ENCODE data around the gene ERBB2. TPM values are rescaled to one million over a fixed set of nuclear protein-coding genes. Genes with fewer than 3 reads are reported as not detected.
A peak's percentile ranks its signal among the peaks of the same experiment; 100 is the strongest.

Gene ERBB2
- total and polyA plus RNA-seq, 7 experiments from 2014 or later: 0.39 to 10.5 (median 5.8) TPM

- intact Hi-C loops (cut with micrococcal nuclease): loop anchor here (1.0 to 5.0 kb wide), 20 partner anchors 16 to 292 kb away; partner anchors contain the start of genes IKZF3 (in 2 of the 2), LRRC3C (in 2 of the 2), MIEN1 (in 2 of the 2) and ORMDL3 (in 2 of the 2)
- Mint-ChIP-seq H3K36me3 (peaks cover 0 to 3% (median 0%) of the 10 kb centered on the region in 5 donors), H3K9me3 (peaks cover 0 to 2% (median 0%) of the 10 kb centered on the region in 11 donors), H3K4me3 (peak overlapping the region; percentile 63 to 92 (median 82)), H3K27ac (peak overlapping the region; percentile 87 to 99 (median 97)), H3K27me3 (no peaks in the 10 kb centered on the region), H3K4me1 (peaks cover 37 to 59% (median 53%) of the 10 kb centered on the region in 7 donors)
- POLR2A ChIA-PET: interaction anchor here (0.7 to 2.9 kb wide), 30 partner anchors 10 to 555 kb away, joined by 3 to 50 read pairs (median 6); partner anchors contain the start of genes IKZF3, MIEN1, NR1D1 and PGAP3
- Histone ChIP-seq H3K4me3 (ENCODE audit: low read length) (peak overlapping the region; percentile 76), H3K27ac (ENCODE audit: low read depth, low read length) (peak overlapping the region; percentile 87), H3K36me3 (ENCODE audit: control insufficient read depth in 2 of 3, insufficient read depth in 3 of 3, low read length in 3 of 3) (no peaks in the 10 kb centered on the region), H3K27me3 (ENCODE audit: control insufficient read depth in 2 of 2, insufficient read depth in 2 of 2, low read length in 2 of 2) (no peaks in the 10 kb centered on the region), H3K9me3 (ENCODE audit: control insufficient read depth in 2 of 3, low read length in 3 of 3) (no peaks in the 10 kb centered on the region), H3K4me1 (ENCODE audit: control insufficient read depth in 2 of 2, insufficient read depth in 2 of 2, low read length in 2 of 2) (peaks cover 43 to 59% of the 10 kb centered on the region in 2 donors)
- ATAC-seq (peak; percentile 90), DNase-seq (peak; percentile 94 to 99 (median 99))
- CTCF ChIA-PET: interaction anchor here (0.6 to 2.7 kb wide), 16 partner anchors 9 to 511 kb away, joined by 3 to 14 read pairs (median 3); partner anchors contain the start of genes MIEN1 and PSMD3
Observed at GRCh38 chr17:39754161-39754957, 54.5 kb downstream of the ERBB2 start.

GRCh38 chr17:39754958-39755553, 55.2 kb downstream of the ERBB2 start:
- no peaks in the 10 kb centered on the region for H3K27me3 ChIP-seq (ENCODE audit: control insufficient read depth in 2 of 2, insufficient read depth in 2 of 2, low read length in 2 of 2)
- intact Hi-C loops (cut with micrococcal nuclease): loop anchor here (1.0 to 5.0 kb wide), 21 partner anchors 15 to 293 kb away; partner anchors contain the start of genes IKZF3 (in 2 of the 2), LRRC3C (in 2 of the 2), MIEN1 (in 2 of the 2) and ORMDL3 (in 2 of the 2)
- H3K27me3 Mint-ChIP-seq: no peaks in the 10 kb centered on the region
- H3K4me1 Mint-ChIP-seq: peaks cover 37 to 65% (median 57%) of the 10 kb centered on the region in 7 donors
- POLR2A ChIA-PET: interaction anchor here (0.7 to 2.9 kb wide), 35 partner anchors 10 to 555 kb away, joined by 3 to 50 read pairs (median 6); partner anchors contain the start of genes IKZF3, MIEN1, NR1D1 and PGAP3
- H3K4me3 Mint-ChIP-seq: peak overlapping the region; percentile 61 to 92 (median 82)
- peak overlapping the region; percentile 87 for H3K27ac ChIP-seq (ENCODE audit: low read depth, low read length)
- peaks cover 43 to 65% of the 10 kb centered on the region in 2 donors for H3K4me1 ChIP-seq (ENCODE audit: control insufficient read depth in 2 of 2, insufficient read depth in 2 of 2, low read length in 2 of 2)
- H3K36me3 Mint-ChIP-seq: peaks cover 0 to 3% (median 0%) of the 10 kb centered on the region in 5 donors
- H3K36me3 ChIP-seq (ENCODE audit: control insufficient read depth in 2 of 3, insufficient read depth in 3 of 3, low read length in 3 of 3): no peaks in the 10 kb centered on the region
- CTCF ChIA-PET: interaction anchor here (0.6 to 2.7 kb wide), 17 partner anchors 8 to 512 kb away, joined by 3 to 14 read pairs (median 3); partner anchors contain the start of genes MIEN1 and PSMD3
- peak overlapping the region; percentile 87 to 99 (median 97) for H3K27ac Mint-ChIP-seq
- ATAC-seq: no peak
- H3K4me3 ChIP-seq (ENCODE audit: low read length): peak overlapping the region; percentile 76
- no peaks in the 10 kb centered on the region for H3K9me3 ChIP-seq (ENCODE audit: control insufficient read depth in 2 of 3, low read length in 3 of 3)
- DNase-seq: peak in 1 of 9 donors; percentile 32
- peaks cover 0 to 2% (median 0%) of the 10 kb centered on the region in 11 donors for H3K9me3 Mint-ChIP-seq

GRCh38 chr17:39755554-39756379, 55.9 kb downstream of the ERBB2 start:
- Histone ChIP-seq H3K27me3 (ENCODE audit: control insufficient read depth in 2 of 2, insufficient read depth in 2 of 2, low read length in 2 of 2) (no peaks in the 10 kb centered on the region), H3K4me1 (ENCODE audit: control insufficient read depth in 2 of 2, insufficient read depth in 2 of 2, low read length in 2 of 2) (peaks cover 43 to 65% of the 10 kb centered on the region in 2 donors), H3K9me3 (ENCODE audit: control insufficient read depth in 2 of 3, low read length in 3 of 3) (no peaks in the 10 kb centered on the region), H3K4me3 (ENCODE audit: low read length) (peak overlapping the region; percentile 76), H3K36me3 (ENCODE audit: control insufficient read depth in 2 of 3, insufficient read depth in 3 of 3, low read length in 3 of 3) (no peaks in the 10 kb centered on the region), H3K27ac (ENCODE audit: low read depth, low read length) (peak overlapping the region; percentile 87)
- Mint-ChIP-seq H3K9me3 (peaks cover 0 to 2% (median 0%) of the 10 kb centered on the region in 11 donors), H3K36me3 (peaks cover 0 to 3% (median 0%) of the 10 kb centered on the region in 5 donors), H3K27me3 (no peaks in the 10 kb centered on the region), H3K4me3 (peak overlapping the region; percentile 61 to 92 (median 82)), H3K27ac (peak overlapping the region; percentile 87 to 99 (median 97)), H3K4me1 (peaks cover 37 to 66% (median 57%) of the 10 kb centered on the region in 7 donors)
- ATAC-seq (peak; percentile 16), DNase-seq (peak; percentile 35 to 81 (median 45))
- ChIA-PET POLR2A (interaction anchor here (0.5 to 2.9 kb wide), 34 partner anchors 9 to 556 kb away, joined by 3 to 50 read pairs (median 6); partner anchors contain the start of genes IKZF3, NR1D1, PGAP3 and PSMD3), CTCF (interaction anchor here (0.6 to 2.7 kb wide), 16 partner anchors 8 to 271 kb away, joined by 3 to 14 read pairs (median 4); partner anchors contain the start of genes MIEN1, PGAP3 and PSMD3)
- intact Hi-C loops (cut with micrococcal nuclease): loop anchor here (2.0 to 5.0 kb wide), 4 partner anchors 37 to 63 kb away; no protein-coding TSS in a partner anchor

- peak overlapping the region; percentile 87 for H3K27ac ChIP-seq (ENCODE audit: low read depth, low read length)
- no peaks in the 10 kb centered on the region for H3K36me3 ChIP-seq (ENCODE audit: control insufficient read depth in 2 of 3, insufficient read depth in 3 of 3, low read length in 3 of 3)
- Mint-ChIP-seq H3K9me3 (peaks cover 0 to 2% (median 0%) of the 10 kb centered on the region in 11 donors), H3K27me3 (no peaks in the 10 kb centered on the region), H3K4me1 (peaks cover 37 to 72% (median 61%) of the 10 kb centered on the region in 7 donors), H3K27ac (peak overlapping the region; percentile 87 to 99 (median 97)), H3K4me3 (peak overlapping the region; percentile 61 to 92 (median 82)), H3K36me3 (peaks cover 0 to 5% (median 3%) of the 10 kb centered on the region in 5 donors)
- peak in 1 of 9 donors; percentile 27 for DNase-seq
- POLR2A ChIA-PET: interaction anchor here (0.5 to 2.9 kb wide), 22 partner anchors 8 to 122 kb away, joined by 3 to 50 read pairs (median 7); partner anchors contain the start of genes IKZF3, PGAP3 and ZPBP2
- H3K27me3 ChIP-seq (ENCODE audit: control insufficient read depth in 2 of 2, insufficient read depth in 2 of 2, low read length in 2 of 2): no peaks in the 10 kb centered on the region
- no peaks in the 10 kb centered on the region for H3K9me3 ChIP-seq (ENCODE audit: control insufficient read depth in 2 of 3, low read length in 3 of 3)
- CTCF ChIA-PET: interaction anchor here (0.6 to 2.7 kb wide), 7 partner anchors 10 to 225 kb away, joined by 3 to 14 read pairs (median 5); partner anchors contain the start of gene PGAP3
- no peak for ATAC-seq
- peaks cover 43 to 65% of the 10 kb centered on the region in 2 donors for H3K4me1 ChIP-seq (ENCODE audit: control insufficient read depth in 2 of 2, insufficient read depth in 2 of 2, low read length in 2 of 2)
- H3K4me3 ChIP-seq (ENCODE audit: low read length): peak overlapping the region; percentile 76
- intact Hi-C loops (cut with micrococcal nuclease): loop anchor here (5.0 kb wide), 1 partner anchor 36 kb away; no protein-coding TSS in a partner anchor
Observed at GRCh38 chr17:39756380-39757079, 56.7 kb downstream of the ERBB2 start.

GRCh38 chr17:39757176-39757662, 57.4 kb downstream of the ERBB2 start:
- intact Hi-C loops (cut with micrococcal nuclease): loop anchor here (5.0 kb wide), 1 partner anchor 35 kb away; no protein-coding TSS in a partner anchor
- no peak overlapping the region for H3K4me3 ChIP-seq (ENCODE audit: low read length)
- Mint-ChIP-seq H3K4me1 (peaks cover 37 to 70% (median 59%) of the 10 kb centered on the region in 7 donors), H3K36me3 (peaks cover 0 to 5% (median 3%) of the 10 kb centered on the region in 5 donors), H3K9me3 (peaks cover 0 to 2% (median 0%) of the 10 kb centered on the region in 11 donors), H3K4me3 (peak overlapping the region in 6 of 10 donors; percentile 22 to 85 (median 60)), H3K27me3 (no peaks in the 10 kb centered on the region), H3K27ac (peak overlapping the region; percentile 87 to 99 (median 97))
- no peaks in the 10 kb centered on the region for H3K27me3 ChIP-seq (ENCODE audit: control insufficient read depth in 2 of 2, insufficient read depth in 2 of 2, low read length in 2 of 2)
- peak overlapping the region; percentile 87 for H3K27ac ChIP-seq (ENCODE audit: low read depth, low read length)
- ATAC-seq: no peak
- H3K9me3 ChIP-seq (ENCODE audit: control insufficient read depth in 2 of 3, low read length in 3 of 3): no peaks in the 10 kb centered on the region
- CTCF ChIA-PET: interaction anchor here (1.3 to 2.7 kb wide), 3 partner anchors 13 to 36 kb away, joined by 5 to 14 read pairs (median 6); no protein-coding TSS in a partner anchor
- H3K4me1 ChIP-seq (ENCODE audit: control insufficient read depth in 2 of 2, insufficient read depth in 2 of 2, low read length in 2 of 2): peaks cover 43 to 65% of the 10 kb centered on the region in 2 donors
- POLR2A ChIA-PET: interaction anchor here (1.2 to 2.9 kb wide), 6 partner anchors 9 to 69 kb away, joined by 3 to 21 read pairs (median 6); no protein-coding TSS in a partner anchor
- H3K36me3 ChIP-seq (ENCODE audit: control insufficient read depth in 2 of 3, insufficient read depth in 3 of 3, low read length in 3 of 3): peaks cover 0 to 4% (median 0%) of the 10 kb centered on the region in 3 experiments
- no peak for DNase-seq

Data from naive thymus-derived CD4-positive, alpha-beta T cell (primary cell).